SH-SY5Y (cell line): Measurements from ENCODE around the gene COLEC11.

Experiments
- GATA2 ChIP-seq: IDR thresholded peaks from 2 replicates; pipeline ENCODE4 v1.6.1; 2011; ENCODE audit warnings: mild to moderate bottlenecking, low read depth, low read length
- GATA3 ChIP-seq: IDR thresholded peaks from 2 replicates; pipeline ENCODE4 v1.6.1; 2011; ENCODE audit warnings: low read depth, mild to moderate bottlenecking, low read length, moderate library complexity

DNA sequence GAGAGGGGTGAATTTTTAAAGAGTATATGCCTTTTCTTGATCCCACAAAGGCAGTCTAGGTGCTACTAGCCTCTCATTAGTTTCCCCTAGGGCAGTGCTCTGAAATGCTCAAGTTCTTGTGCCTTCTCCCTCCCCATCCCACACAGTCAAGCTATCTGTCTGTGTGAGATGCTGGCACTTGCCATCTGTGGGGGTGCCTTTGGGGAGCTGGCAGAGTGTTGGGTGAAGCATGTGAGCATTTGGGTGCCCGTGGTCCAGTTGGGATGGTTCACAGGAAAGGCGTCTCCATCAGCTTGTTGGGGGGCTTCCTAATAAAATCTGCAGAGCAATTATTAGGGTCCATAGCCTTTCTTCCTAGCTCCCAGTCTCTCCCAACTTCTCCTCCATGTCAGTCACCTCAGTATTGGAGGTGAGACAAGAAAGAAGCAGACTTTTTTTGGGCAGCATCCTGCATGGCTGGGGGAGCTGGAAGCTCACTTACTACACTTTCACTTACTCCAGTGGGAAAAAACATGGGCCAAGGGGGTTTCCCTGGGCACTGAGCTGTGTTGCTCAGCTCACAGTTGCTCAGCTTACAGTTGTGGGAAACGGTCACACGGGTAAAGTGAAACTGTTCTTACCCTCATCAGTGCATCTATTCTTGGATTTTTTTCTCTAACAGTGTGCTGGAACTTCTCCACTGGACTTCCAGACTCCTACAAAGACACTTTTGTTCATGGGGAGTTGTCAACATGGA, 29.3 kb downstream of the COLEC11 start:
- TF ChIP-seq GATA2 (no peak), GATA3 (no peak)
